Measurements from ENCODE around the gene PIP4K2C.
"Not testable (repeated sequence)": the region's sequence is repeated elsewhere in the genome, so short reads cannot be mapped to it uniquely, and the experiment has no call there.

PIP4K2C gene

DNA sequence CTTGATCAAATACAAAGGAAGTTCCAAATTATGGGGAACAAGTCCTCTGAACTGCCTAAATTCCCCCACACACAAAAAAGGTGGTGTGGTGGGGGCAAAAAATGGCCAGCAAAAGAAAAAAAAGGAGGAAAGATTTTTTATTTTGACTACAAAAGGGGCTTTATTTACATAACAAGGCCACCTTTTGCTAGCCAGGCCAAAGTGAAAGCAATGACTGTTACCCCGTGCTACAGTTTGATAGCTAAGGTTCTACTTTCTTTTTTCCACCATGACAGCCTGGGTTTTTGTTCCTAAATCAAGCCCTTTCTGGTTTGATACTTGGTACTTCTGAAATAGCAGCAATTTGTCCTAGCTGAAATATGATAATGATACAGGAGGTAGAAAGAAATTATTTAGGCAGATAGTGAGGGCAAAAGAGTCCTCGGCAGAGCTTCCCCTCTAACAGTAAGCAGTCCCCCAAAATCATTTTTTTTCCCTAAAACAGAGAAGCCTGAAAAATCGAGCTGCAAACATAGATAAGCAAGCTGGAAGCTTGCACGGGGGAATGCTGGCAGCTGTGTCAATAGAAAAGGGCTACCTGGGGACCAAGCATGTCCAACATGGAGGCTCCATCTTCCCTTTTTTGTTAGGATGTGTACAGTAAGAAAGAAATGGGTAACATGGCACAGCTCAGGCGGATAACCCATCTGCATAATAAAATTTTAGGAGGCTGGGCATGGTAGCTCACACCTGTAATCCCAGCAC, 50.9 kb downstream of the PIP4K2C start:
- no peak for DNase-seq

DNA sequence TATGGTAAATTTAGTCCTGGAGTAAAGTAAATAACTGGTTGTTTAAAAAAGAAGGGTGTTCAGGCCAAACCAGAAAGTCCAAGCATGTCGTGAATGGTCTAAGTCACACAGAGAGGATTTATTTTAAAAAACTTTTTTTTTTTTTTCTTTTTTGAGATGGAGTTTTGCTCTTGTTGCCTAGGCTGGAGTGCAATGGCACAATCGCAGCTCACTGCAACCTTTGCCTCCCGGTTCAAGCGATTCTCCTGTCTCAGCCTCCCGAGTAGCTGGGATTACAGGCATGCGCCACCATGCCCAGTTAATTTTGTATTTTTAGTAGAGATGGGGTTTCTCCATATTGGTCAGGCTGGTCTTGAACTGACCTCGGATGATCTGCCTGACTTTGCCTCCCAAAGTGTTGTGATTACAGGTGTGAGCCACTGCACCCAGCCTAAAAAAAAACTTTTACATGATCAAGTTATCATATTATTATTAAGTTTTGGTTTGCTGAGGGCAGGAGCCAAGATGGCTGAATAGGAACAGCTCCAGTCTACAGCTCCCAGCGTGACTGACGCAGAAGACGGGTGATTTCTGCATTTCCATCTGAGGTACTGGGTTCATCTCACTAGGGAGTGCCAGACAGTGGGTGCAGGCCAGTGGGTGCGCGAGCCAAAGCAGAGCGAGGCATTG, 55.1 kb downstream of the PIP4K2C start:
- DNase-seq = not testable (repeated sequence)

DNA sequence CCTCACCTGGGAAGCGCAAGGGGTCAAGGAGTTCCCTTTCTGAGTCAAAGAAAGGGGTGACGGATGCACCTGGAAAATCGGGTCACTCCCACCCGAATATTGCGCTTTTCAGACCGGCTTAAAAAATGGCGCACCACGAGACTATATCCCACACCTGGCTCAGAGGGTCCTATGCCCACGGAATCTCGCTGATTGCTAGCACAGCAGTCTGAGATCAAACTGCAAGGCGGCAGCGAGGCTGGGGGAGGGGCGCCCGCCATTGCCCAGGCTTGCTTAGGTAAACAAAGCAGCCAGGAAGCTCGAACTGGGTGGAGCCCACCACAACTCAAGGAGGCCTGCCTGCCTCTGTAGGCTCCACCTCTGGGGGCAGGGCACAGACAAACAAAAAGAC, 55.7 kb downstream of the PIP4K2C start:
- not testable (repeated sequence) for DNase-seq
